GM12892 (cell line): ENCODE measurements around the gene KLHDC7B.

ENCODE experiments used
- POLR2A ChIP-seq: IDR thresholded peaks from 2 replicates; pipeline ENCODE4 v1.6.1; 2011; ENCODE audit warnings: low read depth, low read length, control low read depth
- POLR2AphosphoS5 ChIP-seq: IDR thresholded peaks from 2 replicates; pipeline ENCODE4 v1.6.1; 2011; ENCODE audit warnings: low read depth, low read length, control low read depth

- no peak for TF ChIP-seq POLR2AphosphoS5
- no peak for TF ChIP-seq POLR2A
These were observed 32.5 kb downstream of the KLHDC7B start, which contains the start of gene CPT1B for GRCh38 chr22:50577987-50578775.
